NCI-H2081 treated with DMSO at 0.1 percent for 48 hours (cell line): ENCODE data around the gene MPHOSPH6.
"Not testable (repeated sequence)": the region's sequence is repeated elsewhere in the genome, so short reads cannot be mapped to it uniquely, and the experiment has no call there.

Experiments
- DNase-seq: peaks from one replicate; lab custom pipeline; 2025; lab: John Stamatoyannopoulos, UW

MPHOSPH6 gene

DNA sequence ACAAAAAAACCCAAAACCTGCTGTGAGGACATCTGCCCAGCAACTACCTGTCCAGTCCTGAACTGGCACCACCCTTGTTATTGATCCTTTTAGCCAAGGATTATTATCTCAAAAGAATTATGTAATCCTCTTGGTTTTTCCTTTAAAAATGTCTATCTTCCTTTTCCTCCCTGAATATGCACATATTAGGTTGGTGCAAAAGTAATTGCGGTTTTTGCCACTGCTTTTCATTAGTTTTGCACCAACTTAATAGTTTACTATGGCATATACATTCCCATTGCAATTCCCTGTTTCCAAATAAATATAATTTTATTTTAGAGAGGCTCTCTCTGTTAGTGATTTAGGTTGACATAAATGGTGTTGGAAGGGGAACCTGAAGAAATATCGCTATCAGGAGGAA is 51.3 kb downstream of the MPHOSPH6 start:
- DNase-seq = no peak

DNA sequence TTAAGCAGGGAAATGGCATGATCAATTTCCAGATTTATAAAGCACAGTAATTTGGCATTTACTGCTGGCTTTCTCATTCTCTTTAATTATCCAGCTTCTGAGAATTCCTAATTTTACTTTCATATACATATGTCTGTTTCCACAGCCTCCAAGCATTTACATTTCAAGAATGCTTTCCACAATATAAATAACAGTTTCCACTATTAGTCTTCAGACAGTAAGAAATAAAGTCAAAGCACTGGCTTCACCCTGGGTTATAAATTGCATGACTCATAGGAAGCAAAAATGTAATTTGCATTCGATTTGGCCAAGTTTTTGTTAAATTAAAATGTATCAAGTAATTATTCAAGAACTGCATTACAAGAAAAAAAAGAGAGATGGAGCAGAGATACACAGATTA is 53.5 kb downstream of the MPHOSPH6 start:
- DNase-seq = no peak

DNA sequence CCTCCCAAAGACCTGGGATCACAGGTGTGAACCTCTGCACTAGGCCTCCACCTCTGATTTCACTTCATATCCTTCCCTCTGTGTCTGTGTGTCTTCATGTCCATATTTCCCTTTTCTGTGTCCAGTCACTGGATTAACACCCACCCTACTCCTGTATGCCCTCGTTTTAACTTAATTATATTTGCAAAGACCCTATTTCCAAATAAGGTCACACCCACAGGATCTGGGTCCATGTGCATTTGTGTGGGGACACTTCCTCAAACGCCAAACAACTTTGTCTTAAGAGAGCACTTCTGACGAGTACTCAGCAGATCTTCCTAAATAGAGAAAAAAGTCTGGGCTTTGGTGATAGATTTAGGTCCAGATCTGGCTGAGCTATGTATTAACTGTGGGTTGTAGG is 56.3 kb downstream of the MPHOSPH6 start:
- DNase-seq = no peak

DNA sequence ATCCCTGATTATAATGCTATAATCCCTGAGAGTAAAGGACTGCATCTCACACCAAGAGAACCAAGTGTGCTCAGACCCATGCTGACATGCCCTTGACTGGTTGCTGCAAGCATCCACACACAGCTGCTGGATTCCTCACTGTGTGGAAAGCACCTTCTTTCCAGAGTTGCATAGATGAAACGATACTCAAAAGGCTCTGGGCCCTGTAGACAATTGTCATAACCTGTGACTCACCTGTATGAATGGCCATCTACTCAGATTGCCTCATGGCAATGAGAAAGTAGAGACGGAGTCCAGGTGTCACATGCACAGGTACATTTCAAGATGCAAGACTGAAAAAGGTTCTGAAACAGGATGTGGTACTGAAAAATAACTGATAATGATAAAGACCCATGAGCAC is 58.1 kb downstream of the MPHOSPH6 start:
- DNase-seq = no peak

DNA sequence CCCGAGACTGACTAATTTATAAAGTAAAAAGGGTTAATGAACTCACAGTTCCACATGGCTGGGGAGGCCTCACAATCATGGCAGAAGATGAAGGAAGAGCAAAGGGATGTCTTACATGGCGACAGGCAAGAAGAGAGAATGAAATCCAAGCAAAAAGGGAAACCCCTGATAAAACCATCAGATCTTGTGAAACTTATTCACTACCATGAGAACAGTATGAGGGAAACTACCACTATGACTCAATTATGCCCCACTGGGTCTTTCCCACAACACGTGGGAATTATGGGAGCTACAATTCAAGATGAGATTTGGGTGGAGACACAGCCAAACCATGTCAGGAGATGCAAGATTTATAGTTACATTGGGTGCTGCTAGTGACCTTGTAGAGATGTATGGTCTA is 60.8 kb downstream of the MPHOSPH6 start:
- not testable (repeated sequence) for DNase-seq

DNA sequence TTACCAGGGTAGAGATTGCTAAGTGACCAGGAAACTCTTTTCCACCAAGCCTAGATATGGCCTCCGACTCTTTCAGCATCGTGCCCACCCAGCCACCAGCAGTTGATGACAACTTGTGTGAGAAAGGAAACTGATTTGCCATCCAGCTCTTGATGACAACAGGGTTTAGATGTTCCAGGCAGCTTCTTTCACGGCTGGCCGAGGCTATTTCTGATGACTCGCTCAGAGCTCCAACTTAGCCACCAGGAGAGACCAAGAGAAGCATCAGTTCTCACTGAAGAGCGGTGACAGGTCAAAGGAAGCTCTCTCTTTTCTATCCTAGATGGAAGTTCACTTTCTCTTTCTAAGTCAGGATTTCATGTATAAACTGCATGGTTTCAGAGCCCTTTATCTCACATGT is 61.2 kb downstream of the MPHOSPH6 start:
- DNase-seq = no peak

DNA sequence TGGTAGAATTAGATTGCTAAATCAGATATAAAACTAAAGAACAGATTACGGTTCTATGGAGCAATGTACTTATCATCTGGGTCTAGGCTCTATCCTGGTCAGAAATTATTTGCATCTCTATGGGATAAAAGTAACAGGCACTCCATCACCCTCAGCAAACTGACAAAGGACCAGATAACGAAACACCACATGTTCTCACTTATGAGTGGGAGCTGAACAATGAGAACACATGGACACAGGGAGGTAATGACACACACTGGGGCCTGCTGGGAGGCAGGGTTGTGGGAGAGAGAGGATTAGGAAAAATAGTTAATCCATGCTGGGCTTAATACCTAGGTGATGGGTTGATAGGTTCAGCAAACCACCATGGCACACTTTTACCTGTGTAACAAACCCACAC is 61.9 kb downstream of the MPHOSPH6 start:
- DNase-seq = no peak

DNA sequence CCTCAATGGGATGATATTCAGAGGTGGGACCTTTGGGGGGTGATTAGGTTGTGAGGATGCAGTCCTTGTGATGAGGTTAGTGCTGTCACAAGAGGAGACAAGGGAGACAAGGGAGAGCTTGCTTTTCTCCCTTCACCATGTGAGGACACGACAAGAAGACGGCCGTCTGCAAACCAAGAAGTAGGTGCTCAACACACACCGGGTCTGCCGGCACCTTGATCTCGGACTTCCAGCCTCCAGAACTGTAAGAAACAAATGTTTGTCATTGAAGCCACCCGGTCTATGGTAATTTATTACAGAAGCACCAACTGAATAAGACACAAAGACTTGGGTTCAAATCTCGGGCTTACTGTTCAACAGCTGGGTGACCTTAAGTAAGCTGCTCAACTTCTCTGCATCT is 64.9 kb downstream of the MPHOSPH6 start:
- DNase-seq = no peak
